ENCODE results near the gene ARHGEF4. TPM values are rescaled to one million over a fixed set of nuclear protein-coding genes. Genes with fewer than 3 reads are reported as not detected.

The ARHGEF4 gene
- total and polyA plus RNA-seq, 10 of the 15 experiments (the other 5 are each of a cell fraction or from before 2014, with no cell fraction given): 0.02 to 0.24 (median 0.16) TPM; not detected in 6

DNA sequence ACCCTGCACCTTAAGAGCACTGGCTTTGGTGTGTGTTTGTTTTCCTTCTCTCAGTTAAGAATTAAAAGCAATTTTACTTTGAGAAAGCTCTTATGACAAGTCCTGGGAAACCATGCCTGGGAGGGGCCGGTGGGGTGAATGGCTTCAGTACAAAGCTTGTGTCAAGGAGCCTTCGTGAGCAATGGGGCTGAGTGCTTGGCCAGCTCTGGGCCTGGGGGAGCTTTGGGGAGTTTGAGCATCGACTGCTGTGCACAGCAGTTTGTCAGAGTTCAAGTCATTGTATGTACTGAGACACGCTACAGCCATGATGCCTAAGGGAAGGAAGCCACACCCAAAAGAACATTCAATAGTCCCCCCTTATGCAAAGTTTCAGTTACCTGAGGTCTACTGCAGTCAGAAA, 75.8 kb downstream of the ARHGEF4 start (continued):
- TF ChIP-seq, protein P1, sequence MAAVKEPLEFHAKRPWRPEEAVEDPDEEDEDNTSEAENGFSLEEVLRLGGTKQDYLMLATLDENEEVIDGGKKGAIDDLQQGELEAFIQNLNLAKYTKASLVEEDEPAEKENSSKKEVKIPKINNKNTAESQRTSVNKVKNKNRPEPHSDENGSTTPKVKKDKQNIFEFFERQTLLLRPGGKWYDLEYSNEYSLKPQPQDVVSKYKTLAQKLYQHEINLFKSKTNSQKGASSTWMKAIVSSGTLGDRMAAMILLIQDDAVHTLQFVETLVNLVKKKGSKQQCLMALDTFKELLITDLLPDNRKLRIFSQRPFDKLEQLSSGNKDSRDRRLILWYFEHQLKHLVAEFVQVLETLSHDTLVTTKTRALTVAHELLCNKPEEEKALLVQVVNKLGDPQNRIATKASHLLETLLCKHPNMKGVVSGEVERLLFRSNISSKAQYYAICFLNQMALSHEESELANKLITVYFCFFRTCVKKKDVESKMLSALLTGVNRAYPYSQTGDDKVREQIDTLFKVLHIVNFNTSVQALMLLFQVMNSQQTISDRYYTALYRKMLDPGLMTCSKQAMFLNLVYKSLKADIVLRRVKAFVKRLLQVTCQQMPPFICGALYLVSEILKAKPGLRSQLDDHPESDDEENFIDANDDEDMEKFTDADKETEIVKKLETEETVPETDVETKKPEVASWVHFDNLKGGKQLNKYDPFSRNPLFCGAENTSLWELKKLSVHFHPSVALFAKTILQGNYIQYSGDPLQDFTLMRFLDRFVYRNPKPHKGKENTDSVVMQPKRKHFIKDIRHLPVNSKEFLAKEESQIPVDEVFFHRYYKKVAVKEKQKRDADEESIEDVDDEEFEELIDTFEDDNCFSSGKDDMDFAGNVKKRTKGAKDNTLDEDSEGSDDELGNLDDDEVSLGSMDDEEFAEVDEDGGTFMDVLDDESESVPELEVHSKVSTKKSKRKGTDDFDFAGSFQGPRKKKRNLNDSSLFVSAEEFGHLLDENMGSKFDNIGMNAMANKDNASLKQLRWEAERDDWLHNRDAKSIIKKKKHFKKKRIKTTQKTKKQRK (IDR thresholded peaks at IDR 0.05; ENCODE audit: low read depth, low read length): no peak
- TF ChIP-seq RCOR1 (conservative IDR thresholded peaks at IDR 0.05; ENCODE audit: low read depth, low read length): no peak
- TF ChIP-seq BRCA1 (IDR thresholded peaks at IDR 0.05; ENCODE audit: low read depth, low read length): no peak
- TF ChIP-seq PML (IDR thresholded peaks at IDR 0.05; ENCODE audit: low read length): no peak
- TF ChIP-seq NR2C2 (IDR thresholded peaks at IDR 0.05; ENCODE audit: borderline replicate concordance, control insufficient read depth, insufficient read length, low read depth): no peak

DNA sequence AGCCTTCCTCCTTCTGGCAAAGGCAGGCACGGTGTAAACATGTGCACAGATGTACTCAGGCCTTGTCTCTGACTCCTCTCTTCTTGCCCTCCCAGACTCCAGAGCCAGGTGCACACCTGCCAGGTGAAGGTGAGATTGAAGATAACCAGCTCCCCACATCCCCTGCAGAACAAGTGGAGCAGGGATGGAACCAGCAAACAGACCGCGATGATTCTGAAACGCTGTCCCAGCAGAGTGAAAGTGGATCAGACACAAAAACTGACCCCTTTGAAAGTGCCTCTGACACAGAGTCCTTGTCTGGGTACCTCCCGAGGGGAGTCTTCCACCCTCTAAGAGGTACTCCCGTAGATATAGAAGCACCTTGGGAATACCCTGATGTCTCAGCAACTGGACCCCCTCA, 77.2 kb downstream of the ARHGEF4 start:
- DNase-seq (ENCODE audit: low read depth, low spot score) (no peak), ATAC-seq (no peak), FAIRE-seq (no peak)
- 59% methylated on average over 6 of the region's 6 CpGs for WGBS (ENCODE audit: insufficient coverage, insufficient replicate concordance, low lambda C conversion rate, missing lambda C conversion rate)
- in situ Hi-C loops (cut with MboI) (no loop called here), intact Hi-C loops (cut with micrococcal nuclease; ENCODE audit: unreplicated experiment) (no loop called here)
- Histone ChIP-seq H3K27me3 (replicated peaks in 1 of 2; ENCODE audit: control insufficient read depth in 2 of 2, insufficient read depth in 2 of 2, low read length in 1 of 2) (peaks cover 0 to 3% of the 10 kb centered on the region in 2 experiments; a peak in 3 of 4 replicates), H3K9ac (ENCODE audit: control insufficient read depth, insufficient read depth, low read length) (no peak overlapping the region), H3K4me1 (ENCODE audit: control insufficient read depth, insufficient read depth, low read length) (no peaks in the 10 kb centered on the region), H3K79me2 (ENCODE audit: control insufficient read depth, insufficient read depth, low read length) (no peaks in the 10 kb centered on the region), H4K20me1 (ENCODE audit: control insufficient read depth, insufficient read depth) (no peaks in the 10 kb centered on the region), H3K36me3 (ENCODE audit: control insufficient read depth in 2 of 2, insufficient read depth in 2 of 2, low read length in 1 of 2) (no peaks in the 10 kb centered on the region), H3K9me3 (replicated peaks; ENCODE audit: control insufficient read depth, insufficient read depth, low read length) (no peaks in the 10 kb centered on the region), H3K27ac (ENCODE audit: control insufficient read depth, insufficient read depth) (no peak overlapping the region), H3K4me2 (ENCODE audit: control insufficient read depth, insufficient read depth) (no peak overlapping the region), H3K4me3 (no peak overlapping the region), H2AFZ (ENCODE audit: control insufficient read depth, low read depth, low read length) (no peak overlapping the region)
- ChIA-PET POLR2A (no interaction called here), RAD21 (ENCODE audit: unreplicated experiment) (no interaction called here), CTCF (no interaction called here), SMC1A (ENCODE audit: uncharacterized antibody, unreplicated experiment) (no interaction called here)
- TF ChIP-seq HDAC2 (IDR thresholded peaks at IDR 0.05) (no peak), SUZ12 (IDR thresholded peaks at IDR 0.05; ENCODE audit: unreplicated experiment) (no peak), RCOR1 (conservative IDR thresholded peaks at IDR 0.05; ENCODE audit: low read depth, low read length) (no peak), NR2F1 (conservative IDR thresholded peaks at IDR 0.05) (no peak), HCFC1 (IDR thresholded peaks at IDR 0.05; ENCODE audit: low read length) (no peak), CHD4 (IDR thresholded peaks at IDR 0.05) (no peak), YY1 (IDR thresholded peaks at IDR 0.05; ENCODE audit: low read depth, low read length) (no peak), EP300 (IDR thresholded peaks at IDR 0.05; ENCODE audit: borderline replicate concordance in 1 of 2, control insufficient read depth in 1 of 2, low read depth in 2 of 2, low read length in 2 of 2) (no peak), POU2F2 (IDR thresholded peaks at IDR 0.05; ENCODE audit: borderline replicate concordance, low read depth, low read length) (no peak)
- TF ChIP-seq, protein P2, sequence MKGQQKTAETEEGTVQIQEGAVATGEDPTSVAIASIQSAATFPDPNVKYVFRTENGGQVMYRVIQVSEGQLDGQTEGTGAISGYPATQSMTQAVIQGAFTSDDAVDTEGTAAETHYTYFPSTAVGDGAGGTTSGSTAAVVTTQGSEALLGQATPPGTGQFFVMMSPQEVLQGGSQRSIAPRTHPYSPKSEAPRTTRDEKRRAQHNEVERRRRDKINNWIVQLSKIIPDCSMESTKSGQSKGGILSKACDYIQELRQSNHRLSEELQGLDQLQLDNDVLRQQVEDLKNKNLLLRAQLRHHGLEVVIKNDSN (IDR thresholded peaks at IDR 0.05; ENCODE audit: borderline replicate concordance, extremely low read length, insufficient read depth, low read depth, low read length): no peak
- TF ChIP-seq, protein P3, sequence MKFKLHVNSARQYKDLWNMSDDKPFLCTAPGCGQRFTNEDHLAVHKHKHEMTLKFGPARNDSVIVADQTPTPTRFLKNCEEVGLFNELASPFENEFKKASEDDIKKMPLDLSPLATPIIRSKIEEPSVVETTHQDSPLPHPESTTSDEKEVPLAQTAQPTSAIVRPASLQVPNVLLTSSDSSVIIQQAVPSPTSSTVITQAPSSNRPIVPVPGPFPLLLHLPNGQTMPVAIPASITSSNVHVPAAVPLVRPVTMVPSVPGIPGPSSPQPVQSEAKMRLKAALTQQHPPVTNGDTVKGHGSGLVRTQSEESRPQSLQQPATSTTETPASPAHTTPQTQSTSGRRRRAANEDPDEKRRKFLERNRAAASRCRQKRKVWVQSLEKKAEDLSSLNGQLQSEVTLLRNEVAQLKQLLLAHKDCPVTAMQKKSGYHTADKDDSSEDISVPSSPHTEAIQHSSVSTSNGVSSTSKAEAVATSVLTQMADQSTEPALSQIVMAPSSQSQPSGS (IDR thresholded peaks at IDR 0.05; ENCODE audit: low read length): no peak
- no TSS peak for BruUV-seq (replicated peaks)
